Neural progenitor cell (in vitro differentiated cells): ENCODE results near the gene AEBP2. TPM values are rescaled to one million over a fixed set of nuclear protein-coding genes. Genes with fewer than 3 reads are reported as not detected.
A peak's percentile ranks its signal among the peaks of the same experiment; 100 is the strongest.

Experiments
- DNase-seq: peaks from one replicate; pipeline ENCODE4 v3.0.0-alpha.2; 2016; ENCODE audit warnings: low spot score
- H2AFZ ChIP-seq: fragments of 200-600 bp; sonication (generic); replicated peaks from 2 replicates; pipeline ENCODE4 v1.6.1; 2016; ENCODE audit warnings: antibody characterized with exemption
- H3F3A ChIP-seq: fragments of 200-600 bp; sonication (generic); 2 replicates; pipeline ENCODE4 v1.6.1; 2016; ENCODE audit warnings: antibody characterized with exemption, low read depth
- H3K27ac ChIP-seq: fragments of 200-600 bp; sonication (generic); 2 replicates; pipeline ENCODE4 v1.5.1; 2016; ENCODE audit warnings: mild to moderate bottlenecking
- H3K27me3 ChIP-seq: fragments of 200-600 bp; sonication (generic); 2 replicates; pipeline ENCODE4 v1.6.1; 2016; ENCODE audit warnings: mild to moderate bottlenecking, moderate library complexity
- H3K36me3 ChIP-seq: fragments of 200-600 bp; sonication (generic); 2 replicates; pipeline ENCODE4 v1.5.1; 2016
- H3K4me1 ChIP-seq: fragments of 200-600 bp; sonication (generic); 2 replicates; pipeline ENCODE4 v1.6.1; 2016; ENCODE audit warnings: mixed run types
- H3K4me2 ChIP-seq: fragments of 200-600 bp; sonication (generic); 2 replicates; pipeline ENCODE4 v1.6.1; 2016
- H3K4me3 ChIP-seq: fragments of 200-600 bp; sonication (generic); 2 replicates; pipeline ENCODE4 v1.5.1; 2016
- H3K79me2 ChIP-seq: fragments of 200-600 bp; sonication (generic); 2 replicates; pipeline ENCODE4 v1.6.1; 2016; ENCODE audit warnings: low read depth
- H3K9ac ChIP-seq: fragments of 200-600 bp; sonication (generic); 2 replicates; pipeline ENCODE4 v1.6.1; 2016
- H3K9me3 ChIP-seq: fragments of 200-600 bp; sonication (generic); 2 replicates; pipeline ENCODE4 v1.5.1; 2016; ENCODE audit warnings: low read depth
- H4K20me1 ChIP-seq: fragments of 200-600 bp; sonication (generic); 2 replicates; pipeline ENCODE4 v1.6.1; 2016; ENCODE audit warnings: low read depth
- H3K27ac Mint-ChIP-seq: 3 replicates; pipeline ENCODE4 v1.8.0; 2021; ENCODE audit warnings: mixed read lengths
- H3K27me3 Mint-ChIP-seq: 2 replicates; pipeline ENCODE4 v1.8.0; 2022; ENCODE audit warnings: low read depth, mild to moderate bottlenecking, inconsistent platforms, moderate library complexity, mixed read lengths; ENCODE audit not compliant: insufficient read depth
- H3K36me3 Mint-ChIP-seq: 3 replicates; pipeline ENCODE4 v1.8.0; 2021; ENCODE audit warnings: mixed read lengths
- H3K4me1 Mint-ChIP-seq: 3 replicates; pipeline ENCODE4 v1.8.0; 2021; ENCODE audit warnings: mixed read lengths
- H3K4me3 Mint-ChIP-seq: 3 replicates; pipeline ENCODE4 v1.8.0; 2021; ENCODE audit warnings: mild to moderate bottlenecking, moderate library complexity, mixed read lengths
- H3K9me3 Mint-ChIP-seq: 3 replicates; pipeline ENCODE4 v1.8.0; 2020; ENCODE audit warnings: mixed read lengths
- CTCF ChIP-seq: fragments of 200-600 bp; sonication (generic); IDR thresholded peaks from 2 replicates; pipeline ENCODE4 v1.5.1; 2017; ENCODE audit warnings: antibody characterized with exemption, mild to moderate bottlenecking
- EZH2 ChIP-seq: fragments of 200-600 bp; sonication (generic); IDR thresholded peaks from 2 replicates; pipeline ENCODE4 v1.6.1; 2017; ENCODE audit warnings: antibody characterized with exemption, mild to moderate bottlenecking, moderate library complexity
- EZH2phosphoT487 ChIP-seq: fragments of 200-600 bp; sonication (generic); IDR thresholded peaks from 2 replicates; pipeline ENCODE4 v1.6.1; 2017; ENCODE audit warnings: antibody characterized with exemption
- total RNA-seq: library from RNA; depleted of rRNA; stranded (reverse); fragments of >200 nt; gene quantifications from 2 replicates; pipeline ENCODE4 v1.2.3, GENCODE V29; 2015; ENCODE audit warnings: low replicate concordance

Gene AEBP2
- total RNA-seq, 1 donor from 2014 or later, result 34.0 TPM

- H3K79me2 ChIP-seq, result no peaks in the 10 kb centered on the region
- H3K4me3 Mint-ChIP-seq, result no peak overlapping the region
- DNase-seq, result no peak
- H3K36me3 ChIP-seq, result no peaks in the 10 kb centered on the region
- peaks cover 3% of the 10 kb centered on the region for H3K9me3 Mint-ChIP-seq
- H3K27ac ChIP-seq, result no peak overlapping the region
- H3K4me1 Mint-ChIP-seq, result peaks cover 12% of the 10 kb centered on the region
- H3K4me2 ChIP-seq, result no peak overlapping the region
- H3K27me3 ChIP-seq, result no peaks in the 10 kb centered on the region
- no peaks in the 10 kb centered on the region for H3K9me3 ChIP-seq
- peaks cover 5% of the 10 kb centered on the region for H3K27me3 Mint-ChIP-seq
- peaks cover 9% of the 10 kb centered on the region for H3F3A ChIP-seq
- TF ChIP-seq EZH2, result no peak
- TF ChIP-seq CTCF, result no peak
- TF ChIP-seq EZH2phosphoT487, result no peak
- no peak overlapping the region for H3K4me3 ChIP-seq
- peaks cover 17% of the 10 kb centered on the region for H3K4me1 ChIP-seq
- peaks cover 1% of the 10 kb centered on the region for H3K36me3 Mint-ChIP-seq
- no peak overlapping the region for H3K9ac ChIP-seq
- peaks cover 5% of the 10 kb centered on the region for H4K20me1 ChIP-seq
- H3K27ac Mint-ChIP-seq, result peak overlapping the region; percentile 28
- H2AFZ ChIP-seq, result no peak overlapping the region
Observed at GRCh38 chr12:19528750-19529149, 89.5 kb downstream of the AEBP2 start.

- peaks cover 14% of the 10 kb centered on the region for H3K4me1 Mint-ChIP-seq
- Histone ChIP-seq H3K27ac (no peak overlapping the region), H3K9me3 (no peaks in the 10 kb centered on the region), H3K9ac (no peak overlapping the region), H3F3A (peaks cover 15% of the 10 kb centered on the region), H3K79me2 (no peaks in the 10 kb centered on the region), H3K27me3 (no peaks in the 10 kb centered on the region), H3K4me2 (no peak overlapping the region), H3K4me1 (peaks cover 22% of the 10 kb centered on the region), H3K4me3 (no peak overlapping the region), H2AFZ (no peak overlapping the region), H4K20me1 (peaks cover 9% of the 10 kb centered on the region), H3K36me3 (no peaks in the 10 kb centered on the region)
- TF ChIP-seq EZH2phosphoT487, result no peak
- DNase-seq, result no peak
- peaks cover 4% of the 10 kb centered on the region for H3K36me3 Mint-ChIP-seq
- peaks cover 6% of the 10 kb centered on the region for H3K9me3 Mint-ChIP-seq
- peaks cover 5% of the 10 kb centered on the region for H3K27me3 Mint-ChIP-seq
- H3K4me3 Mint-ChIP-seq, result no peak overlapping the region
- no peak overlapping the region for H3K27ac Mint-ChIP-seq
Observed at GRCh38 chr12:19529951-19530636, 90.8 kb downstream of the AEBP2 start.

GRCh38 chr12:19530637-19531023, 91.3 kb downstream of the AEBP2 start:
- Histone ChIP-seq H3K27ac (no peak overlapping the region), H3K4me1 (peaks cover 22% of the 10 kb centered on the region), H2AFZ (no peak overlapping the region), H3K9me3 (no peaks in the 10 kb centered on the region), H3K79me2 (no peaks in the 10 kb centered on the region), H3K36me3 (no peaks in the 10 kb centered on the region), H3K27me3 (no peaks in the 10 kb centered on the region), H4K20me1 (peaks cover 9% of the 10 kb centered on the region), H3K4me2 (no peak overlapping the region), H3F3A (peaks cover 15% of the 10 kb centered on the region), H3K4me3 (no peak overlapping the region), H3K9ac (no peak overlapping the region)
- TF ChIP-seq EZH2, result no peak
- no peak for TF ChIP-seq EZH2phosphoT487
- no peak for DNase-seq
- Mint-ChIP-seq H3K27ac (no peak overlapping the region), H3K4me1 (peaks cover 14% of the 10 kb centered on the region), H3K36me3 (peaks cover 6% of the 10 kb centered on the region), H3K4me3 (no peak overlapping the region), H3K27me3 (peaks cover 5% of the 10 kb centered on the region), H3K9me3 (peaks cover 10% of the 10 kb centered on the region)

- H3K27me3 Mint-ChIP-seq, result peaks cover 2% of the 10 kb centered on the region
Observed at GRCh38 chr12:19533567-19533966, 94.3 kb downstream of the AEBP2 start.

More at GRCh38 chr12:19533567-19533966, 94.3 kb downstream of the AEBP2 start:
- Histone ChIP-seq H3F3A (peaks cover 15% of the 10 kb centered on the region), H3K4me3 (peak overlapping the region; percentile 9), H3K4me2 (peak overlapping the region; percentile 63), H3K9me3 (no peaks in the 10 kb centered on the region), H3K36me3 (no peaks in the 10 kb centered on the region), H3K9ac (no peak overlapping the region), H3K79me2 (no peaks in the 10 kb centered on the region), H3K27me3 (no peaks in the 10 kb centered on the region), H2AFZ (no peak overlapping the region), H3K27ac (peak overlapping the region; percentile 45), H3K4me1 (peaks cover 22% of the 10 kb centered on the region), H4K20me1 (peaks cover 9% of the 10 kb centered on the region)
- peak; percentile 71 for TF ChIP-seq EZH2phosphoT487
- no peak for TF ChIP-seq EZH2
- Mint-ChIP-seq H3K36me3 (peaks cover 9% of the 10 kb centered on the region), H3K9me3 (peaks cover 14% of the 10 kb centered on the region), H3K4me1 (peaks cover 14% of the 10 kb centered on the region), H3K4me3 (no peak overlapping the region), H3K27ac (peak overlapping the region; percentile 83)
- peak; percentile 70 for DNase-seq
